ENCODE data around the gene FAM131A.

Gene FAM131A

GRCh38 chr3:184357248-184358123 is 20.1 kb downstream of the FAM131A start:
- DNase-seq (ENCODE audit: low read depth, low spot score), result no peak

- no peak for DNase-seq (ENCODE audit: low read depth, low spot score)
These were observed 20.8 kb downstream of the FAM131A start for GRCh38 chr3:184358124-184358767.

- DNase-seq (ENCODE audit: low read depth, low spot score), result no peak
These were observed 21.5 kb downstream of the FAM131A start for GRCh38 chr3:184358921-184359350.

GRCh38 chr3:184359610-184360009 is 22.2 kb downstream of the FAM131A start:
- no peak for DNase-seq (ENCODE audit: low read depth, low spot score)

- no peak for DNase-seq (ENCODE audit: low read depth, low spot score)
These were observed 22.9 kb downstream of the FAM131A start for GRCh38 chr3:184360070-184360928.

GRCh38 chr3:184360929-184361531 is 23.6 kb downstream of the FAM131A start:
- DNase-seq (ENCODE audit: low read depth, low spot score), result no peak

GRCh38 chr3:184361532-184361931 is 24.1 kb downstream of the FAM131A start, which contains the start of the genes CLCN2 and POLR2H:
TSS of gene CLCN2 (minus strand) at chr3:184361605. CDS start at chr3:184361479, 126 bp downstream.
TSS of gene POLR2H (plus strand) at chr3:184361710. CDS start at chr3:184363493, 1,783 bp downstream.
- no peak for DNase-seq (ENCODE audit: low read depth, low spot score)

- DNase-seq (ENCODE audit: low read depth, low spot score), result peak; percentile 57
These were observed 24.7 kb downstream of the FAM131A start for GRCh38 chr3:184361932-184362667.

GRCh38 chr3:184362668-184363546 is 25.5 kb downstream of the FAM131A start:
- DNase-seq (ENCODE audit: low read depth, low spot score), result peak; percentile 99

GRCh38 chr3:184366619-184367289 is 29.4 kb downstream of the FAM131A start:
- DNase-seq (ENCODE audit: low read depth, low spot score), result no peak

- DNase-seq (ENCODE audit: low read depth, low spot score), result no peak
These were observed 30.7 kb downstream of the FAM131A start for GRCh38 chr3:184368116-184368515.

GRCh38 chr3:184368586-184369183 is 31.3 kb downstream of the FAM131A start:
- no peak for DNase-seq (ENCODE audit: low read depth, low spot score)

- peak; percentile 83 for DNase-seq (ENCODE audit: low read depth, low spot score)
These were observed 34.2 kb downstream of the FAM131A start for GRCh38 chr3:184371570-184372018.

GRCh38 chr3:184372296-184372821 is 35.0 kb downstream of the FAM131A start:
- no peak for DNase-seq (ENCODE audit: low read depth, low spot score)

GRCh38 chr3:184372911-184373310 is 35.5 kb downstream of the FAM131A start:
- DNase-seq (ENCODE audit: low read depth, low spot score), result no peak

- DNase-seq (ENCODE audit: low read depth, low spot score), result no peak
These were observed 36.0 kb downstream of the FAM131A start for GRCh38 chr3:184373422-184373821.

GRCh38 chr3:184375747-184376461 is 38.5 kb downstream of the FAM131A start:
- DNase-seq (ENCODE audit: low read depth, low spot score), result no peak

- no peak for DNase-seq (ENCODE audit: low read depth, low spot score)
These were observed 40.0 kb downstream of the FAM131A start for GRCh38 chr3:184377374-184377773.
